Keratinocyte (primary cell): ENCODE data around the gene PKHD1. TPM values are rescaled to one million over a fixed set of nuclear protein-coding genes. Genes with fewer than 3 reads are reported as not detected.

Experiments used
- DNase-seq: peaks from one replicate; pipeline ENCODE4 v3.0.0-alpha.2; 2011; ENCODE audit warnings: low read depth, missing footprints, low spot score
- FAIRE-seq: peaks from 2 replicates; lab custom pipeline; 2011; peaks lifted over from hg19 to GRCh38; lab: Jason Lieb, UNC
- H2AFZ ChIP-seq: 2 replicates; pipeline ENCODE4 v1.6.0; 2012; ENCODE audit warnings: low read length, control low read depth, inconsistent platforms; ENCODE audit not compliant: control insufficient read depth
- H3K27ac ChIP-seq: 2 replicates; pipeline ENCODE4 v1.5.1; 2011; ENCODE audit warnings: low read length; ENCODE audit not compliant: control insufficient read depth, insufficient read depth
- H3K27me3 ChIP-seq: 3 replicates; pipeline ENCODE4 v1.6.0; 2011; ENCODE audit warnings: low read length; ENCODE audit not compliant: control insufficient read depth, insufficient read depth; ENCODE audit errors: extremely low read depth
- H3K36me3 ChIP-seq, 2 experiments: 2 replicates in 1 of 2; 3 replicates in 1 of 2; pipeline ENCODE4 v1.5.1; 2011; ENCODE audit warnings: low read length in 2 of 2, mild to moderate bottlenecking in 1 of 2; ENCODE audit not compliant: control insufficient read depth in 2 of 2, insufficient read depth in 2 of 2; ENCODE audit errors: extremely low read depth in 1 of 2
- H3K4me1 ChIP-seq: 3 replicates; pipeline ENCODE4 v1.5.1; 2011; ENCODE audit warnings: low read length; ENCODE audit not compliant: control insufficient read depth, insufficient read depth; ENCODE audit errors: extremely low read depth
- H3K4me2 ChIP-seq: 3 replicates; pipeline ENCODE4 v1.6.0; 2011; ENCODE audit warnings: low read depth, low read length; ENCODE audit not compliant: control insufficient read depth, insufficient read depth; ENCODE audit errors: extremely low read depth
- H3K4me3 ChIP-seq, 3 experiments: fragments of 200-600 bp in 1 of 3; sonication (generic) in 1 of 3; 2 replicates in 2 of 3; 3 replicates in 1 of 3; pipeline ENCODE4 v1.5.1; 2011 to 2016; ENCODE audit warnings: low read length in 3 of 3, mild to moderate bottlenecking in 3 of 3, control low read depth in 2 of 3, inconsistent platforms in 1 of 3, low read depth in 1 of 3, mixed read lengths in 1 of 3, mixed run types in 1 of 3, moderate library complexity in 1 of 3; ENCODE audit not compliant: control insufficient read depth in 2 of 3, insufficient read depth in 2 of 3; ENCODE audit errors: extremely low read depth in 1 of 3
- H3K79me2 ChIP-seq: 2 replicates; pipeline ENCODE4 v1.6.0; 2012; ENCODE audit warnings: low read length; ENCODE audit not compliant: control insufficient read depth, insufficient read depth
- H3K9ac ChIP-seq: 3 replicates; pipeline ENCODE4 v1.6.0; 2011; ENCODE audit warnings: low read length; ENCODE audit not compliant: control insufficient read depth, insufficient read depth; ENCODE audit errors: extremely low read depth
- H3K9me1 ChIP-seq: 3 replicates; pipeline ENCODE4 v1.6.0; 2011; ENCODE audit warnings: low read length; ENCODE audit not compliant: control insufficient read depth, insufficient read depth; ENCODE audit errors: extremely low read depth
- H3K9me3 ChIP-seq: 2 replicates; pipeline ENCODE4 v1.5.1; 2012; ENCODE audit warnings: low read depth, low read length; ENCODE audit not compliant: control insufficient read depth
- H4K20me1 ChIP-seq: 3 replicates; pipeline ENCODE4 v1.6.0; 2011; ENCODE audit warnings: low read length; ENCODE audit not compliant: control insufficient read depth, insufficient read depth; ENCODE audit errors: extremely low read depth
- EZH2 ChIP-seq: IDR thresholded peaks from one replicate; pipeline ENCODE4 v1.6.1; 2012; ENCODE audit warnings: inconsistent platforms, mild to moderate bottlenecking, low read length, moderate library complexity
- dilution Hi-C: fragments of 300-500 bp; cut with MboI; formaldehyde crosslinking; loops from one replicate; pipeline ENCODE4 v1.7.0; 2020; ENCODE audit warnings: low sequenced_read_pairs; ENCODE audit not compliant: extremely low pct_ligation_motif_present
- polyA plus RNA-seq, 5 experiments: library from polyadenylated mRNA; depleted of rRNA in 3 of 5; stranded (reverse) in 3 of 5; stranded (forward) in 1 of 5; unstranded in 1 of 5; fragments of >200 nt; gene quantifications; 1 replicate in 1 of 5; 2 replicates in 3 of 5; 3 replicates in 1 of 5; pipeline versions ENCODE4 v1.2.1 to v1.2.3, GENCODE V29; 2011 to 2012; ENCODE audit warnings: missing spikeins in 2 of 5, low read depth in 1 of 5, low replicate concordance in 1 of 5
- TF ChIP-seq, protein P1 (sequence below), 3 experiments: IDR thresholded peaks in 1 of 3; conservative IDR thresholded peaks in 1 of 3; optimal IDR thresholded peaks in 1 of 3; 2 replicates in 2 of 3; 3 replicates in 1 of 3; pipeline versions ENCODE3 to v1.5.1; 2011; ENCODE audit warnings: low read length in 3 of 3, mild to moderate bottlenecking in 3 of 3, moderate library complexity in 2 of 3, control low read depth in 1 of 3, inconsistent platforms in 1 of 3; ENCODE audit not compliant: insufficient read depth in 2 of 3; ENCODE audit errors: extremely low read depth in 1 of 3

Gene PKHD1
- polyA plus RNA-seq, 1 donor (not counting 4 experiments of a cell fraction or from before 2014, with no cell fraction given), result under 0.01 TPM

DNA sequence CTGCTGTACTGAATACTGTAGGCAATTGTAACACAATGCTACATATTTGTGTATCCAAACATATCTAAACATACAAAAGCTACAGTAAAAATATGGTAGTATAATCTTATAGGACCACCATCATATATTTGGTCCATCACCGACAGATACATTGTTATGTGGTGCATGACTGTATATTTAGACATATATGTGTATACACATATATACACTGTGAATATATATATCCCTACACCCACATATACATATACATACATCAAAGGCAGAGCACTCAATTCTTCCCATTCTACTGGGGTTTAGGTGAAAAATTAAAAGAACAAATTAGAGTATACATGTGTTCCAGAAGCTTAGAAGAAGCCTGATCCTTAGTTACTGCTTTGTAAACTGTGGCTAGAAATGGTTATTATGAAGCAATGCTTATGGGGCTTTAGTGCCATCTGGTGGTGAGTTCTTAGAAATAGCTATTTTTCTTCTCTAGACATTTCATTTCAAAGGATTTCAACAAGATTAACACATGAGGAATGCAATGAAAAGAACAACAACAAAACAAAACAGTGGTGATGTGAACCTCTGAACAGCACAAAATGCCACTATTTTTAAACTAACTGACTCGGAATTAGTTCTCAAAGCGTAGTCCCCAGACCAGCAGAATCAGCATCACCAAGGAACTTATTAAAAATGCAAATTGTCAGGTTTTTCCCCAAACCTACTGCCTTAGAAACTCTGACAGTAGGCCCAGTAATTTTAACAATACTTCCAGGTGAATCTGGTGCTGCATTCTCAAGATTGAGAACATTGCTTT, 38.0 kb downstream of the PKHD1 start:
- no peak for FAIRE-seq
- Histone ChIP-seq H3K9me1 (no peaks in the 10 kb centered on the region), H2AFZ (no peak overlapping the region), H4K20me1 (no peaks in the 10 kb centered on the region), H3K36me3 (no peaks in the 10 kb centered on the region), H3K4me3 (no peak overlapping the region), H3K9me3 (no peaks in the 10 kb centered on the region), H3K9ac (no peak overlapping the region), H3K27me3 (no peaks in the 10 kb centered on the region), H3K27ac (no peak overlapping the region), H3K4me2 (no peak overlapping the region), H3K4me1 (no peaks in the 10 kb centered on the region), H3K79me2 (no peaks in the 10 kb centered on the region)
- peak; percentile 9 for DNase-seq
- dilution Hi-C loops, result no loop called here
- no peak for TF ChIP-seq EZH2
- TF ChIP-seq, protein P1, sequence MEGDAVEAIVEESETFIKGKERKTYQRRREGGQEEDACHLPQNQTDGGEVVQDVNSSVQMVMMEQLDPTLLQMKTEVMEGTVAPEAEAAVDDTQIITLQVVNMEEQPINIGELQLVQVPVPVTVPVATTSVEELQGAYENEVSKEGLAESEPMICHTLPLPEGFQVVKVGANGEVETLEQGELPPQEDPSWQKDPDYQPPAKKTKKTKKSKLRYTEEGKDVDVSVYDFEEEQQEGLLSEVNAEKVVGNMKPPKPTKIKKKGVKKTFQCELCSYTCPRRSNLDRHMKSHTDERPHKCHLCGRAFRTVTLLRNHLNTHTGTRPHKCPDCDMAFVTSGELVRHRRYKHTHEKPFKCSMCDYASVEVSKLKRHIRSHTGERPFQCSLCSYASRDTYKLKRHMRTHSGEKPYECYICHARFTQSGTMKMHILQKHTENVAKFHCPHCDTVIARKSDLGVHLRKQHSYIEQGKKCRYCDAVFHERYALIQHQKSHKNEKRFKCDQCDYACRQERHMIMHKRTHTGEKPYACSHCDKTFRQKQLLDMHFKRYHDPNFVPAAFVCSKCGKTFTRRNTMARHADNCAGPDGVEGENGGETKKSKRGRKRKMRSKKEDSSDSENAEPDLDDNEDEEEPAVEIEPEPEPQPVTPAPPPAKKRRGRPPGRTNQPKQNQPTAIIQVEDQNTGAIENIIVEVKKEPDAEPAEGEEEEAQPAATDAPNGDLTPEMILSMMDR (optimal IDR thresholded peaks at IDR 0.05 in 1 of 3, IDR thresholded peaks at IDR 0.05 in 1 of 3, conservative IDR thresholded peaks at IDR 0.05 in 1 of 3; ENCODE audit: extremely low read depth in 1 of 3, insufficient read depth in 2 of 3, low read length in 3 of 3), result peak in 2 of 3 experiments; percentile 50 to 63

DNA sequence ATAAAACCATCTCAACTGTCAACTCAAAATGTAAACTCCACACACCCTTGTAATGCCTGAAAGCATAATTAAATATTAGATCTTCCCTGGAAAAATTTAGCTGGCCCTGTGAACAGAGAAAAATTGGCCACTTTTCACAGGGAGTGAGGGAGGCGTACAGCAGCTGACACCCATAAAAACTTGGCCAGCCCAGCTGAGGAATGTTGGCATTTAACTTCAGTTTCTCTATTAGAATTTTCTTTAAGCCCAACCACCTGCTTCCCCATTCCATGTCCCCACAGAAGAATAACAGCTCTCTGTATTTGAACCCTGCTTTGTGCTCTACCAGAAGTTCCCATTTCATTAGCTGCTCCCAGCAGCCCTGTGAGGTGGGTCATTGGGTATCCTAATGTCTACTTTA, 41.0 kb downstream of the PKHD1 start:
- FAIRE-seq, result no peak
- Histone ChIP-seq H3K36me3 (no peaks in the 10 kb centered on the region), H2AFZ (no peak overlapping the region), H3K27me3 (no peaks in the 10 kb centered on the region), H3K4me1 (no peaks in the 10 kb centered on the region), H3K4me2 (no peak overlapping the region), H3K9ac (no peak overlapping the region), H3K79me2 (no peaks in the 10 kb centered on the region), H3K9me1 (no peaks in the 10 kb centered on the region), H3K9me3 (no peaks in the 10 kb centered on the region), H4K20me1 (no peaks in the 10 kb centered on the region), H3K27ac (no peak overlapping the region), H3K4me3 (no peak overlapping the region)
- TF ChIP-seq EZH2, result no peak
- TF ChIP-seq, protein P1 (optimal IDR thresholded peaks at IDR 0.05 in 1 of 3, IDR thresholded peaks at IDR 0.05 in 1 of 3, conservative IDR thresholded peaks at IDR 0.05 in 1 of 3; ENCODE audit: extremely low read depth in 1 of 3, insufficient read depth in 2 of 3, low read length in 3 of 3), result no peak
- dilution Hi-C loops, result no loop called here
- no peak for DNase-seq
